GM21526 (cell line): ENCODE measurements around the gene HACD3.

Source experiments
- ATAC-seq: cut with Tn5 transposase; IDR thresholded peaks from one replicate; pipeline ENCODE4 v1.9.1; 2021; ENCODE audit warnings: moderate library complexity; ENCODE audit not compliant: unreplicated experiment, low FRiP score

Gene HACD3

DNA sequence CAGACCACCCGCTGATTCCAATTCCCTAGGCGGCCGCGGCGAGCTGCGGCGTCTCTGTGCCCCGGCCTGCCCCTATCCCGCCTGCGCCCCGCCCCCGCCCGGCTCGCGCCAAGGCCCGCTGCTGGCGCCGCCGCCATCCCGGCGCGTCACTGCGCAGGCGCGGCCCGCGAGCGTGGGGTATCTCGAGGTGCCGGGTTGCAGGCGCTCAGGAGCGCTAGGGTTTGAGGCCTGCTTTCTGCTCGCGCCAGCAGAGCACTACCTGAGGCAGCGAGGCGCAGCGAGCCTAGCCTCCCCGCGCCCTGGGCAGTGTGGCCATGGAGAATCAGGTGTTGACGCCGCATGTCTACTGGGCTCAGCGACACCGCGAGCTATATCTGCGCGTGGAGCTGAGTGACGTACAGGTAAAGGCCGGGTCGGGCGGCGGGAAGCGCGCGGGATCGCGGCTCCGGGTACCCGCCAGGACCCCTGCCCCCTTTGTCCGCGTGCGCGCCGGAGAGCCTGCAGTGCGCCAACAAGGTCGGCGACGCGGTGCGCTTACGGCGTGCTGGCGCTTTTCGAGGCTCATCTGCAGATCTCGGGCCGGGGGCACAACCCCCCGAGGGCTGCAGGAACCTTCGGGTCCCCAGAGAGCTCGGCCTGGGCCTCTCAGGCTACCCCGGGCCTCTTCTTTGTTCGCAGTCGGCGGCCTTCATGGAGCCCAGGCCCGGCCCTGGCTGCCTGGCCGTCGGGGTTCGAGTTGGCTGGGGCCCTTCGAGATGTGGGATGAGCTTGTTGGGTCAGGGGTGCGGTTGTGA is at the start of gene HACD3:
HACD3 (plus strand) TSS at position 146 of the 794 bp plus-strand sequence; CDS start at position 315, 169 bp downstream.
- ATAC-seq: peak; percentile 58

DNA sequence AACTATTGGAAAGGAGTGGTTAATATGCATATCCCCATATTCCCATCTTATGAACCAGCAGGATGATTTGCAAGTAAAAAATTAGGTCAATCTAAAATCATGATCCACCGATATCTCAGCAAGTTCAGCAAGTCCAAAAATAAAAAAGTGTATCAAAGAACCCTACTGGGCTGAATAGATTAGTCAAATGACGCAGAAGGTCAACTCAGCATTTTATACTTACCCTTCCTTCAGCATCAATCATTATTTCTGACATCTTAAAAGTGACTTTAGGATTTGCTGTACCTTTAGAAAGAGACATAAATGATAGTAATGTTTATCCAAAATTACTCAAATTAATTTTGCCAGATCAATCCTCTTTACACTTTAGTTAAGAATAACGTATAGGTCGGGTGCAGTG is 45.4 kb upstream of the HACD3 start:
- no peak for ATAC-seq

DNA sequence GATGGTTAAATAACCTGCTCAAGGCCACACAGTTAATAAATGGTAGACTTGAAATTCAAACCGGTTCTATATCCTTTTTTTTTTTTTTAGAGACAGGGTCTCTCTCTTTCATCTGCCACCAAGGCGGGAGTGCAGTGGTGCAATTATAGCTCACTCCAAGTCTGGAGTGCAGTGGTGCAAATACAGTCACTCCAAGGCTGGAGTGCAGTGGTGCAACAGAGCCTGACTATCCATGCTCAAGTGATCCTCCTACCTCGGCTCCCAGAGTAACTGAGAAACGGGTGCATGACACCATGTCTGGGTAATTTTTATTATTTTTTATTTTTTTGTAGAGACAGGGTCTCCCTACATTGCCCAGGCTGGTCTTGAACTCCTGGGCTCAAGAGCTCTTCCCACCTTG is 36.2 kb upstream of the HACD3 start:
- no peak for ATAC-seq

DNA sequence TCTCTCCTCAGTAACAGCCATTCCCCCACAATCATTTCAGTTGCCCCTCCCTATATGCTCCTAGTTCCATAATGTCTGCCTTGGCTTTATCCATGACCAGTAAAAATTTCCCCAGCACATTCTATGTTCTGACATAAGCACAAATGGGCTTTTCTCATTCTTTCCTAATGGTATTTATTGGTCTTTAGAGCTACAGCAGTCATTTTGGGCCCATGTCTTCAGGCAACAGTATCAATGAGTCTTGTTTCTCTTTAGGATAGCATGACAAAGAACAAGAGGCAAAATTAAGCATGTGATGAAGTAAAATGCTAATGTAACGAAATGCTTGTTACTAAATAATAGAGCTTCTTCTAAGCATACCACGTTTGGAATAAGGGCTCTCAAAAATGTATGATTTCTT is 20.9 kb upstream of the HACD3 start:
- no peak for ATAC-seq

- ATAC-seq: no peak
These were observed 18.1 kb upstream of the HACD3 start for GRCh38 chr15:65512189-65512588.

DNA sequence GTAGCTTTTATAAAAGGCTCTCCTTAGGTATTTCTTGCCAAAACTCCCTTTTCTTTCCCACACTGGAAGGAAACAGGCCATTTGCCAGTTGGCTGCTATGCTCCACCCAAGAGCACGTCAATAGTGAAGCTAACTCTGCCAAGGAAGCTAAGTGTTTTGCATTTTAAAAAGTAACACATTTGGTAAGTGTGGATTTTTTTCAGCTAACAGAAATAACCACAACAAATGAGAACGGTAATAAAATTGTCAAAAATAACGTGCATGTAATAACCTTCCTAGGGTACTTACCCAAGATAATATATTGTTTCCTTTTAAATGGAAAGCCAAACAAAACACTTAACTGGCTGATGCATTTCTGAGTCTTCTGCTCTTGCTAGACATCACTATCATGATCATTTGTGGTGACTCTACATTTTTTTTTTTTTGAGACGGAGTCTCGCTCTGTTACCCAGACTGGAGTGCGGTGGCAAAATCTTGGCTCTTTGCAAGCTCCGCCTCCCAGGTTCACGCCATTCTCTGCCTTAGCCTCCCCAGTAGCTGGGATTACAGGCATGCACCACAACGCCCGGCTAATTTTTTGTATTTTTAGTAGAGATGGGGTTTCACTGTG is 17.4 kb upstream of the HACD3 start:
- ATAC-seq: no peak

DNA sequence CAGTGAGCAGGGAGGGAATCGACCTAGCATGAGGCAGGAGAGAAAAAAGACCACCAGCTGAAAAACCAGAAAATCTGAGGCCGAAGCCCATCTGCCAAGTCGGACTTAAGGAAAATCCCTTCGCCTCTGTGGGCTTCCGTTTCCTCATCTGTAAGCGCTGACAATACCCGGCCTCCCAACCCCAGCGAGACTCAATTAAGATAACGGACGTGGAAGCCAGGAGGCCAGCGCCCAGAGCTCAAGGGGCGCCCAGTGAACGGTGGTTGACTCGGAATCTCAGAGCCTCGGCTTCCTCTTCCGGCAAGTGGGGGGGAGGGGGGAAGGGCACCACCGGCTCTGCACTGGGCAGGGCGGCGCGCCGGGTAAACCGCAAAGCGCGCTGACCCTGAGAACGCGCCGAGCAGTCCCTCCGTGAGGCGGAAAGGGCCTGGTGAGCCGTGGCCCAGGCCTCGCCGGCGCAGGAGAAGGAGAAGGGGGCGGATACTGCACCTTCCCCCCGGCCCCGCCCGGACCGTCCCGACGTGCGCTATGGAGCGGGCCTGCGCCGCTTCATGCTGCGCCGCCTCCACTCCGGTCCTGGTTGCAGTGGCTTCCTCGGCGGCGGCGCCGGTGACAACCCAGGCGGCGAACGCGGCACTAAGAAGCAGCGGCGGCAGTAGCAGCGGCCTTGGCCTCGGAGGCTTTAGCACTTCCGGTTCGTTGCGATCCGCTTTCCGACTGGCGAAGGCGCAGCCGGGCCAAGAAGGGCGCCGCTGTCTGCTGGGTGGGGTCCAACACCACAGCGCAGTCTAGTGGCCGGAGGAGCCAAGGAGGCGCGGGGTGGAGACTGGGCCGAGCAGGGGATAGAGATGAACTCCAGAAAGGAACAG is 13.0 kb upstream of the HACD3 start, which contains the start of gene DPP8:
DPP8 (minus strand) TSS at position 693 of the 869 bp plus-strand sequence. CDS start 5,136 bp downstream, outside the sequence.
- ATAC-seq: peak; percentile 91

GRCh38 chr15:65517866-65518207 is 12.4 kb upstream of the HACD3 start:
- ATAC-seq: no peak

DNA sequence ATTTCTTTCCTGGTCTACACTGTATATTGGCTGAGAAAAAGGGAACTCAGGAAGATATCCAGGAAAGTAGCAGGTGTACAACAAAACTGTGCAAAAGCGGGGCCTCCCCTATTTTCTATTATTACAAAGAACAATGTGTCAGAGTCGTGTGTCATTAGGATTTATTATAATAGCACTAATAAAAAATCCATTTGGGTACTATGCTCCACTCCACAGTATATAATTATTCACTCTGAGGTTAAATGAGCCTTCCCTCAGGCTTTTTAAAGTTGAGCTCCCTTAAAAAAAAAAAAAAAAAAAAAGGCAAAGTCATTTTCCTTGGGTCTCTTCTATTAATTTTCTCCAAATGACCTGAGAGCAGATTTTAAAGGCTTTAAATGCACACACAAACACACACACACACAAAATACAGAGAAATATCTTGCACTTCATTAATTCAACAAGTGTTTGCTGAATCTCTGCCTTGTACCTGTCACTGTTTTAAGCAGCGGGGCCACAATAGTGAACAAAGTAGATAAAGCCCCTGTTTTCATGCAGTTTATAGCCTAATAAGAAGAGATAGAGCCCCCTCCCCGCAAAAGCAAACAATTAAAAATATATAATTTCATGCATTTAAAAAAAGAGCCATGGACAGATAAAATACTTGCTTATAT is 11.5 kb upstream of the HACD3 start:
- no peak for ATAC-seq

- no peak for ATAC-seq
These were observed 8.9 kb upstream of the HACD3 start for GRCh38 chr15:65521350-65521749.

DNA sequence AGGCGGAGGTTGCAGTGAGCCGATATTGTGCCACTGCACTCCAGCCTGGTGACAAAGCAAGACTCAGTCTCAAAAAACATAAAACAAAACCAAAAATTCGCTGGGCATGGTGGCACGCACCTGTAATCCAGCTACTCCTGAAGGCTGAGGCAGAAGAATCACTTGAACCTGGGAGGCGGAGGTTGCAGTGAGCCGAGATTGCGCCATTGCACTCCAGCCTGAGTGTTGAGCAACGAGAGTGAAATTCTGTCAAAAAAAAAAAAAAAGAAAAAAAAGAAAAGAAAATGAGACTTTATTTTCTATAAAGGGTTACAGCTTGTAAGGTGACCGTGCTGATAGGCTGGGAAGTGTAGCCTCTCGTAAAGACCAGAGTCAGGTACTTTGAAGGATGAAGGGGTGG is 6.0 kb upstream of the HACD3 start:
- no peak for ATAC-seq

- ATAC-seq: no peak
These were observed 4.6 kb upstream of the HACD3 start for GRCh38 chr15:65525622-65526021.

GRCh38 chr15:65528461-65529060 is 1.7 kb upstream of the HACD3 start:
- no peak for ATAC-seq

DNA sequence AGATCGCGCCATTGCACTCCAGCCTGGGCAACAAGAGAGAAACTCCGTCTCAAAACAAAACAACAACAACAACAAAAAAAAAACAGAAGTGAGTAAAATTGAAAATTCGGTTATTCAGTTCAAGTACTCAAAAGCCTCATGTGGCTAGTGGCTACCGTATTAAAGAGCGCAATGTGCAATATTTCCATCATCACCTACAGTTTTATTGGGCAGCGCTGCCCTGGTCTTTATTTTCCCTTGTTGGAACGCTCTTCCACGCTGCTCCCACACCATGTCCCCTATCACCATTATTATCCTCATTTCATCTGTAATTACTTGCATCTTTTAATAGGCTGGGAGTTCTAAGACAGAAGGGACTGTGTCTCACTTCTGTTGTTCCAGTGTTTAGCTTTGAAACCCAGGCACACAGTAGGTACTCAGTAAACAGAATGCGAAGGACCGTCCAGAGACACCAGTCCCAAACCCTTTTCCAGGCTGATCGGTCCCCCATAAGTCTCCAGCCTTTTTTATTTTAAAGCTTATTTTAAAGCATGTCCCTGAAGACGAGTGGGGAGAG is 423 bp upstream of the HACD3 start:
- ATAC-seq: no peak

- no peak for ATAC-seq
These were observed 2.4 kb downstream of the HACD3 start for GRCh38 chr15:65532738-65533051.

DNA sequence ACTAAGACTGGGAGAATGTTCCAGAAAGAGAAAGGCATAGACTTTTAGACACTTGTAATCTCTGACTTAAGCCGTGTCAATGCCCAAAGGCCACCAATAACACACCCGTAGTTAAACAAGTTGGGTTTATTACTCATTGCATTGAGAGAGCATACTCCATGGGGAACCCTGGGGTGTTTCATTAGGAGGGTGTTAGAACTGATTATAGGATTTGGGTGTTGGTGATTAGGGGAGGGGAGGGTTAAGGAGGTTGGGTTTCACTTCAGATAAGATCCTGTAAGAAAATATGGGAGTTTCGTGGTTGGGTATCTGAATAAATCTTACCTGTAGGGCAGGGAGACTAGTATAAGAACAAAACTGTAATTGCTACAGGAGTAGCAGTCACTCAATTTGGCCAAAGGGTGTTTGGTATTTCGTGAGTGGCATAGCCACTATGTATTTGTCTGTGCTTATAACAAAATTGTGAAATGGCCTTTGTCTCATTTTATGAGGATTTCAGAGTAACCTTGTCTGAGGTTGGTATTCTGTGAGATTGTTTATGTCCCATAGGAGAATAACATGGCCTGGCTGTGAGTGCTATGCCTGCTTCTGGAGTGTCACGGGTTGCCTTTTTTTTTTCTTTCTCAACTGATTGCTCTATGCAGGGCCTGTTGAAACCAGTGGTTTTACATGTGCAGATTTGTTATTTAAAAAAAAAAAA is 2.9 kb downstream of the HACD3 start:
- no peak for ATAC-seq

GRCh38 chr15:65535192-65535591 is 4.9 kb downstream of the HACD3 start:
- ATAC-seq: no peak

DNA sequence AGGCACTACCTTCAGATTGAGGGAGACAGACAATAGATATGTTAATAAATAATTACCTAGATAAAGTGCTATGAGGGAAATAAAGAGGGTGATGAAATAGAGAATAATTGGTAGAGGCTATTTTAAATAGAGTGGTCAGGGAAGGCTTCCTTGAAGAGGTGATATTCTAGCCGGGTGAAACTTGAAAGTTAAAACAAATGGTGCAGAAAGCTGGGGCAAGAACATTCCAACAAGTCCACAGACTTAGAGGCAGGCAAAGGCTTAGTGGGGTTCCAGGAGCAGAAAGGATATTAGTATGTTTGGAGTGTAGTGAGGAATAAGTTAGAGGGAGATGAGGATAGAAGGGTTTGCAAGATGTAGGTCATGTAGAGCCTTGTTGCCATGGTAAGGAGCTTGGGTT is 10.1 kb downstream of the HACD3 start:
- no peak for ATAC-seq

GRCh38 chr15:65541231-65541820 is 11.1 kb downstream of the HACD3 start:
- ATAC-seq: no peak
